Measurements from ENCODE around the gene MYOM1.

The MYOM1 gene

GRCh38 chr18:3252843-3253242 is 33.1 kb upstream of the MYOM1 start:
- Histone ChIP-seq H3K9me3 (ENCODE audit: low read depth, low read length) (no peaks in the 10 kb centered on the region), H3K4me3 (no peak overlapping the region), H3K36me3 (ENCODE audit: insufficient read depth, low read length) (peaks cover 77% of the 10 kb centered on the region), H3K27ac (no peak overlapping the region), H3K9ac (ENCODE audit: insufficient read length) (no peak overlapping the region)
- TF ChIP-seq EZH2 (IDR thresholded peaks at IDR 0.05) (no peak), FOXP2 (optimal IDR thresholded peaks at IDR 0.05; ENCODE audit: control extremely low read depth, extremely low read length, insufficient read depth) (no peak), POLR2AphosphoS5 (IDR thresholded peaks at IDR 0.05; ENCODE audit: borderline replicate concordance, low read depth, low read length) (no peak)
- no peak for DNase-seq (ENCODE audit: low read depth, low spot score)

DNA sequence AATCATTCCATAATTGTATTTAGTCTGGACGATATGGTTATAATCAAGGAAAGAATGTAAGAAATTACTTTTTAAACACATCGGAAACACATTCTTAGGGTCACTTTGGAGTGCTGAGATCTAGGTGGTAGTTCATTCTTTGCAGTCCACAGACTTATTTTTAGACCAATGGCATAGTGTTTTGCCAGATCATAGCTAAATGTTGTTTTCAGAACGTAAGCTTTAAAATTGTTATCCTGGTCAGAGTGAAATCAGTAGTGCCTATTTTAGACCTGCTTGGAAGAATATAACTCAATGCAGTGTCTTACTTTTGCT is 32.2 kb upstream of the MYOM1 start:
- H3K9ac ChIP-seq (ENCODE audit: insufficient read length) = no peak overlapping the region
- H3K27ac ChIP-seq = 0 out of 2 replicates have a peak overlapping the region, but pooled peaks have one; percentile 7
- H3K36me3 ChIP-seq (ENCODE audit: insufficient read depth, low read length) = peaks cover 68% of the 10 kb centered on the region
- no peaks in the 10 kb centered on the region for H3K9me3 ChIP-seq (ENCODE audit: low read depth, low read length)
- H3K4me3 ChIP-seq = no peak overlapping the region
- DNase-seq (ENCODE audit: low read depth, low spot score) = no peak
- TF ChIP-seq EZH2 (IDR thresholded peaks at IDR 0.05) (no peak), FOXP2 (optimal IDR thresholded peaks at IDR 0.05; ENCODE audit: control extremely low read depth, extremely low read length, insufficient read depth) (no peak), POLR2AphosphoS5 (IDR thresholded peaks at IDR 0.05; ENCODE audit: borderline replicate concordance, low read depth, low read length) (no peak)

- Histone ChIP-seq H3K9ac (ENCODE audit: insufficient read length) (no peak overlapping the region), H3K4me3 (no peak overlapping the region), H3K27ac (0 out of 2 replicates have a peak overlapping the region, but pooled peaks have one; percentile 11), H3K36me3 (ENCODE audit: insufficient read depth, low read length) (peaks cover 63% of the 10 kb centered on the region), H3K9me3 (ENCODE audit: low read depth, low read length) (no peaks in the 10 kb centered on the region)
- TF ChIP-seq FOXP2 (optimal IDR thresholded peaks at IDR 0.05; ENCODE audit: control extremely low read depth, extremely low read length, insufficient read depth) (no peak), EZH2 (IDR thresholded peaks at IDR 0.05) (no peak)
- DNase-seq (ENCODE audit: low read depth, low spot score) = no peak
Measured at GRCh38 chr18:3251249-3251962, 31.6 kb upstream of the MYOM1 start.

DNA sequence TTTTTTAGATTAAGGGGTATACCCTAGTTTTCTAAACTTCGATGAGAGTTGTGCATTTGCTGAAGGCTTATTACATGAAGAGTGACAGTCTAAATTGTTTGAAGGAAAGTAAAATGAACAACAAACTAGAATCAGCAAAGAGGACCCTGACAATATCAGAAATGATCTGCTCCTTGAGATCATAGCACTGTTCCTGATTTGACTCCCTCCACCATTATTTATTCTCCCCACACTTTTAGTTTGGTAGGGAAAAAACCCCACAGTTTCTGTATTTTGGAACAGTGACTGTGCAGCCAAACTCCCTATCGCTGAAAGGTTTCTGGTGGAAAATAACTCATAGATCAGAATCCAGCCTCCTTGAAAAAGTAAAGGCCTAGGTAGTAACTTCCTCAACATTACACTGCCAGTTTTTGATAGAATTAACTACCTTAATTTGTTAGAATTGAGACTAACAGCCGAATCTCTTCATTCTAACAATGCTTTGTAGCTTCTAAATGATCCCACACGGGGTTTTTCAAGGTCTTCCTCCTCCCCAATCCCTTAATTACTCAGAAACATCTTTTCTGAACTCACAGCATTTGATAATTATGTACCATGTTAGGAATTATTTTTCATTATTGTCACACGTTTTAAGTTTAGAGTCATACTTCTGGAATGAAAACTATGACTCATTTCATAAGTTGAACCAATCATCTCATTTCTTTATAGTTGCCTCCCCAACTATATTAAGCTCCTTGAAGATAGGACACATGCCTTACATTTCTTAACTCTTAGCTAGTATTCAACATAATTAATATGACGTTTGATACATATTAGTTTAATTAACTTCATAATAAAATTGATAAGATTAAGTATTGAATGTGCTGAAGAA is 30.7 kb upstream of the MYOM1 start:
- H3K27ac ChIP-seq = peak overlapping the region; percentile 80
- H3K4me3 ChIP-seq = peak overlapping the region; percentile 36; the same call in 1 of the 2 replicates
- no peak for DNase-seq (ENCODE audit: low read depth, low spot score)
- no peak for TF ChIP-seq FOXP2 (optimal IDR thresholded peaks at IDR 0.05; ENCODE audit: control extremely low read depth, extremely low read length, insufficient read depth)
- no peak for TF ChIP-seq EZH2 (IDR thresholded peaks at IDR 0.05)
- no peak for TF ChIP-seq POLR2AphosphoS5 (IDR thresholded peaks at IDR 0.05; ENCODE audit: borderline replicate concordance, low read depth, low read length)
- peaks cover 54% of the 10 kb centered on the region for H3K36me3 ChIP-seq (ENCODE audit: insufficient read depth, low read length)
- peak overlapping the region; percentile 40 for H3K9ac ChIP-seq (ENCODE audit: insufficient read length)
- H3K9me3 ChIP-seq (ENCODE audit: low read depth, low read length) = no peaks in the 10 kb centered on the region

GRCh38 chr18:3248658-3249359 is 29.0 kb upstream of the MYOM1 start:
- no peak for TF ChIP-seq FOXP2 (optimal IDR thresholded peaks at IDR 0.05; ENCODE audit: control extremely low read depth, extremely low read length, insufficient read depth)
- TF ChIP-seq POLR2AphosphoS5 (IDR thresholded peaks at IDR 0.05; ENCODE audit: borderline replicate concordance, low read depth, low read length) = 0 out of 2 replicates have a peak, but pooled peaks have one; percentile 32
- no peak for TF ChIP-seq EZH2 (IDR thresholded peaks at IDR 0.05)
- H3K9me3 ChIP-seq (ENCODE audit: low read depth, low read length) = no peaks in the 10 kb centered on the region
- H3K9ac ChIP-seq (ENCODE audit: insufficient read length) = peak overlapping the region; percentile 99
- H3K4me3 ChIP-seq = peak overlapping the region; percentile 88
- H3K36me3 ChIP-seq (ENCODE audit: insufficient read depth, low read length) = peaks cover 37% of the 10 kb centered on the region
- DNase-seq (ENCODE audit: low read depth, low spot score) = no peak
- peak overlapping the region; percentile 99 for H3K27ac ChIP-seq

DNA sequence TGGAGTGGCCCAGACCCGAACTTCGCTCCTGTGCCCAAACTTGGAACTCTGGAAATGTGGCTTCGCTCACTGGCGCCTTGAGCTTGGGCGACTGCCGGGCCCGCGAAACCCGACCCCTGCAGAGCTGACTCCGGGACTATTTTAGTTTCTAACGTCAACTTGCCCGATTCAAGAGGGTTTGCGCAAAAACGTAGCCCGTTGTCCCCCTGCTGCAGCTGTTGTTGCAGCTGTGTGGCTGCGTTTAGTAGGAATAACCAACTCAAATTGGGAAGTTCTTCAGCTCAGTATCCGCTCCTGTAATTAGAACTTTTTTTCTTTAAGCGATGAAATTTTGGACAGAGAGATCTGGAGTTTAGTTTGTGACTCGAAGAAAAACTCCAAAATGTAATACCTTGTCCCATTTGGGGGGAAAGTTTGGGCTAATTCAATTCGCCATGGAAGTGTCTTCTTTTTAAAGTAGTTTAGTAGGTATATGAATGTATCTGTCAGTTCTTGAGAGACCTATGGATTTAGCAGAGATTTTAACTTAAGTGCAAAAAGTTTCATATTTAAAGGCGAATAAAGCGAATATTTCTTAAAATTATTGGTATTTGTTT is 28.4 kb upstream of the MYOM1 start:
- peaks cover 30% of the 10 kb centered on the region for H3K36me3 ChIP-seq (ENCODE audit: insufficient read depth, low read length)
- H3K27ac ChIP-seq = peak overlapping the region; percentile 99
- H3K9me3 ChIP-seq (ENCODE audit: low read depth, low read length) = no peaks in the 10 kb centered on the region
- peak overlapping the region; percentile 99 for H3K9ac ChIP-seq (ENCODE audit: insufficient read length)
- TF ChIP-seq POLR2AphosphoS5 (IDR thresholded peaks at IDR 0.05; ENCODE audit: borderline replicate concordance, low read depth, low read length) (no peak), EZH2 (IDR thresholded peaks at IDR 0.05) (no peak), FOXP2 (optimal IDR thresholded peaks at IDR 0.05; ENCODE audit: control extremely low read depth, extremely low read length, insufficient read depth) (no peak)
- no peak for DNase-seq (ENCODE audit: low read depth, low spot score)
- peak overlapping the region; percentile 88 for H3K4me3 ChIP-seq

GRCh38 chr18:3247240-3248061 is 27.7 kb upstream of the MYOM1 start, which contains the start of gene MYL12A:
Gene MYL12A, plus strand, starts transcription at chr18:3247801. Its CDS starts 5,447 bp downstream, at chr18:3253248.
- peak within 1 kb of the TSS; percentile 99 for H3K9ac ChIP-seq (ENCODE audit: insufficient read length)
- DNase-seq (ENCODE audit: low read depth, low spot score) = peak; percentile 93
- peak within 1 kb of the TSS; percentile 99 for H3K27ac ChIP-seq
- H3K9me3 ChIP-seq (ENCODE audit: low read depth, low read length) = no peaks in the 10 kb centered on the region
- H3K36me3 ChIP-seq (ENCODE audit: insufficient read depth, low read length) = peaks cover 24% of the 10 kb centered on the region
- TF ChIP-seq POLR2AphosphoS5 (IDR thresholded peaks at IDR 0.05; ENCODE audit: borderline replicate concordance, low read depth, low read length) (peak; percentile 86), FOXP2 (optimal IDR thresholded peaks at IDR 0.05; ENCODE audit: control extremely low read depth, extremely low read length, insufficient read depth) (peak; percentile 13), EZH2 (IDR thresholded peaks at IDR 0.05) (no peak)
- peak within 1 kb of the TSS; percentile 88 for H3K4me3 ChIP-seq

All from SK-N-MC (cell line).